SK-N-SH (cell line): Measurements from ENCODE around the gene PDK2.

ENCODE experiments used
- CHD2 ChIP-seq: fragments of 150-350 bp; IDR thresholded peaks from 2 replicates; pipeline ENCODE4 v1.6.1; 2018; ENCODE audit warnings: low read length; ENCODE audit not compliant: partially characterized antibody
- EP300 ChIP-seq, 2 experiments: IDR thresholded peaks; 2 replicates each; pipeline versions ENCODE4 v1.4.0 to v1.6.1; 2012; ENCODE audit warnings: borderline replicate concordance in 1 of 2, low read depth in 1 of 2, low read length in 1 of 2
- FOSL2 ChIP-seq: IDR thresholded peaks from 2 replicates; pipeline ENCODE4 v1.4.0; 2012; ENCODE audit warnings: low read depth, mild to moderate bottlenecking, moderate library complexity, borderline replicate concordance
- RAD21 ChIP-seq: IDR thresholded peaks from 2 replicates; pipeline ENCODE4 v1.6.1; 2012; ENCODE audit warnings: mild to moderate bottlenecking, low read length
- RFX5 ChIP-seq: IDR thresholded peaks from 2 replicates; pipeline ENCODE4 v1.6.1; 2012; ENCODE audit warnings: mild to moderate bottlenecking, improper control_type of control experiment, low read length
- TCF12 ChIP-seq: IDR thresholded peaks from 2 replicates; pipeline ENCODE4 v1.4.0; 2012
- TF ChIP-seq, protein P1 (sequence below): fragments of 150-350 bp; IDR thresholded peaks from 2 replicates; pipeline ENCODE4 v1.6.1; 2017; ENCODE audit warnings: antibody characterized with exemption, low read length, low read depth, borderline replicate concordance
- TF ChIP-seq, protein P2 (sequence below): fragments of 200-600 bp; sonication (generic); IDR thresholded peaks from 2 replicates; pipeline ENCODE4 v1.6.1; 2017; ENCODE audit warnings: antibody characterized with exemption, mild to moderate bottlenecking, moderate library complexity
- TF ChIP-seq, protein P3 (sequence below): IDR thresholded peaks from 2 replicates; pipeline ENCODE4 v1.4.0; 2012; ENCODE audit warnings: low read depth, borderline replicate concordance
- TF ChIP-seq, protein P4 (sequence below): IDR thresholded peaks from 2 replicates; pipeline ENCODE4 v1.4.0; 2012; ENCODE audit warnings: low read depth

DNA sequence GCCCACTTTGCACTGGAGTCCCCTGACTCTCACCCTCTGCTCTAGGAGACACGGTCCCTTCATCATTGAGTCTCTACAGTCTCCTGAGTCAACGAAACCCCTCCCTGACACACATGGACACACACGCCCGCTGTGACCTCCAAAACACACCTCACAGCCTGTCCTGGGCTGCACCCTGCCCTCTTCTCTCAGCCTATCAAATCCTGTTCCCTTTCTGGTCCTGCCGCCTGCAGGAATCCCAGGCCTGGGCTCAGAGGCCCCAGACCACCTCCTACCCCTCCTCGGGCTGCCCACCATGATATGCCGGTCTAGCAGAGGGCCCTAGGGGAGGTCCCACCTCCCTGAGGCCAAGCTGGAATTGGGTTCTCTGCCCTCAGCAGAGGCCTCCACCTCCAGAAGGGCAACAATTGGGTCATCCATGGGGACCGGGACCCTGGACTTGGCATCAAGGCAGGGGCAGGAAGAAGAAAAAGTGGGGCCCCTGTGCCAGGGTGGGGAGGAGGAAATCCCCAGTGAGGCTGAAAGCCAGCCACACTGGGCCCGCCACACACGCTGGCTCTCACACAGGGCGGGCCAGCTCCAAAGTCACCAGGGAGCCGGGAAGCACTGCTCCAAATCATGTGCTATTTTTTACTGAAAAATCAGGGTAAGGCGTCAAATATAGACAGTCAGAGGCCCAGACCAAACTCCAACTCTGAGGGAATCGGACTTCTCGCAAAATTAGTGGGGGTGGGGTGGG is 51.9 kb downstream of the PDK2 start:
- TF ChIP-seq, protein P1, sequence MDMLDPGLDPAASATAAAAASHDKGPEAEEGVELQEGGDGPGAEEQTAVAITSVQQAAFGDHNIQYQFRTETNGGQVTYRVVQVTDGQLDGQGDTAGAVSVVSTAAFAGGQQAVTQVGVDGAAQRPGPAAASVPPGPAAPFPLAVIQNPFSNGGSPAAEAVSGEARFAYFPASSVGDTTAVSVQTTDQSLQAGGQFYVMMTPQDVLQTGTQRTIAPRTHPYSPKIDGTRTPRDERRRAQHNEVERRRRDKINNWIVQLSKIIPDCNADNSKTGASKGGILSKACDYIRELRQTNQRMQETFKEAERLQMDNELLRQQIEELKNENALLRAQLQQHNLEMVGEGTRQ: no peak
- TF ChIP-seq, protein P2, sequence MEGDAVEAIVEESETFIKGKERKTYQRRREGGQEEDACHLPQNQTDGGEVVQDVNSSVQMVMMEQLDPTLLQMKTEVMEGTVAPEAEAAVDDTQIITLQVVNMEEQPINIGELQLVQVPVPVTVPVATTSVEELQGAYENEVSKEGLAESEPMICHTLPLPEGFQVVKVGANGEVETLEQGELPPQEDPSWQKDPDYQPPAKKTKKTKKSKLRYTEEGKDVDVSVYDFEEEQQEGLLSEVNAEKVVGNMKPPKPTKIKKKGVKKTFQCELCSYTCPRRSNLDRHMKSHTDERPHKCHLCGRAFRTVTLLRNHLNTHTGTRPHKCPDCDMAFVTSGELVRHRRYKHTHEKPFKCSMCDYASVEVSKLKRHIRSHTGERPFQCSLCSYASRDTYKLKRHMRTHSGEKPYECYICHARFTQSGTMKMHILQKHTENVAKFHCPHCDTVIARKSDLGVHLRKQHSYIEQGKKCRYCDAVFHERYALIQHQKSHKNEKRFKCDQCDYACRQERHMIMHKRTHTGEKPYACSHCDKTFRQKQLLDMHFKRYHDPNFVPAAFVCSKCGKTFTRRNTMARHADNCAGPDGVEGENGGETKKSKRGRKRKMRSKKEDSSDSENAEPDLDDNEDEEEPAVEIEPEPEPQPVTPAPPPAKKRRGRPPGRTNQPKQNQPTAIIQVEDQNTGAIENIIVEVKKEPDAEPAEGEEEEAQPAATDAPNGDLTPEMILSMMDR: no peak
- TF ChIP-seq FOSL2: no peak
- TF ChIP-seq, protein P3, sequence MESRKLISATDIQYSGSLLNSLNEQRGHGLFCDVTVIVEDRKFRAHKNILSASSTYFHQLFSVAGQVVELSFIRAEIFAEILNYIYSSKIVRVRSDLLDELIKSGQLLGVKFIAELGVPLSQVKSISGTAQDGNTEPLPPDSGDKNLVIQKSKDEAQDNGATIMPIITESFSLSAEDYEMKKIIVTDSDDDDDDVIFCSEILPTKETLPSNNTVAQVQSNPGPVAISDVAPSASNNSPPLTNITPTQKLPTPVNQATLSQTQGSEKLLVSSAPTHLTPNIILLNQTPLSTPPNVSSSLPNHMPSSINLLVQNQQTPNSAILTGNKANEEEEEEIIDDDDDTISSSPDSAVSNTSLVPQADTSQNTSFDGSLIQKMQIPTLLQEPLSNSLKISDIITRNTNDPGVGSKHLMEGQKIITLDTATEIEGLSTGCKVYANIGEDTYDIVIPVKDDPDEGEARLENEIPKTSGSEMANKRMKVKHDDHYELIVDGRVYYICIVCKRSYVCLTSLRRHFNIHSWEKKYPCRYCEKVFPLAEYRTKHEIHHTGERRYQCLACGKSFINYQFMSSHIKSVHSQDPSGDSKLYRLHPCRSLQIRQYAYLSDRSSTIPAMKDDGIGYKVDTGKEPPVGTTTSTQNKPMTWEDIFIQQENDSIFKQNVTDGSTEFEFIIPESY: no peak
- no peak for TF ChIP-seq EP300 (IDR thresholded peaks at IDR 0.05; ENCODE audit: borderline replicate concordance in 1 of 2, low read depth in 1 of 2, low read length in 1 of 2)
- TF ChIP-seq, protein P4, sequence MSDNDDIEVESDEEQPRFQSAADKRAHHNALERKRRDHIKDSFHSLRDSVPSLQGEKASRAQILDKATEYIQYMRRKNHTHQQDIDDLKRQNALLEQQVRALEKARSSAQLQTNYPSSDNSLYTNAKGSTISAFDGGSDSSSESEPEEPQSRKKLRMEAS: no peak
- TF ChIP-seq RFX5: no peak
- TF ChIP-seq RAD21: no peak
- TF ChIP-seq TCF12: no peak
- TF ChIP-seq CHD2: no peak
